ENCODE measurements around the gene TSPAN9.

GRCh38 chr12:3246253-3246652 is 169.1 kb downstream of the TSPAN9 start:
- TF ChIP-seq CTCF (IDR thresholded peaks at IDR 0.05): no peak
- no peak for TF ChIP-seq POLR2AphosphoS5 (IDR thresholded peaks at IDR 0.05)
- TF ChIP-seq POLR2A (IDR thresholded peaks at IDR 0.05): no peak
